A172 (cell line): ENCODE measurements around the gene CPNE9. TPM values are rescaled to one million over a fixed set of nuclear protein-coding genes. Genes with fewer than 3 reads are reported as not detected.
A peak's percentile ranks its signal among the peaks of the same experiment; 100 is the strongest.

ENCODE experiments used
- DNase-seq: peaks from one replicate; pipeline ENCODE4 v3.0.0-alpha.2; 2015; ENCODE audit warnings: low spot score
- total RNA-seq: library from RNA; depleted of rRNA; stranded (reverse); fragments of >200 nt; shearing (Covaris generic); gene quantifications from 2 replicates; pipeline ENCODE4 v1.2.3, GENCODE V29; 2014

CPNE9 gene
- total RNA-seq, 1 experiment from 2014 or later, result not detected

GRCh38 chr3:9716801-9717555, 13.3 kb downstream of the CPNE9 start:
- no peak for DNase-seq

GRCh38 chr3:9717563-9717962, 13.9 kb downstream of the CPNE9 start:
- no peak for DNase-seq

- no peak for DNase-seq
Observed at GRCh38 chr3:9718118-9718517, 14.5 kb downstream of the CPNE9 start.

- DNase-seq, result no peak
Observed at GRCh38 chr3:9721015-9721699, 17.5 kb downstream of the CPNE9 start.

- no peak for DNase-seq
Observed at GRCh38 chr3:9721700-9722060, 18.0 kb downstream of the CPNE9 start.

- DNase-seq, result no peak
Observed at GRCh38 chr3:9725775-9726515, 22.3 kb downstream of the CPNE9 start.

DNA sequence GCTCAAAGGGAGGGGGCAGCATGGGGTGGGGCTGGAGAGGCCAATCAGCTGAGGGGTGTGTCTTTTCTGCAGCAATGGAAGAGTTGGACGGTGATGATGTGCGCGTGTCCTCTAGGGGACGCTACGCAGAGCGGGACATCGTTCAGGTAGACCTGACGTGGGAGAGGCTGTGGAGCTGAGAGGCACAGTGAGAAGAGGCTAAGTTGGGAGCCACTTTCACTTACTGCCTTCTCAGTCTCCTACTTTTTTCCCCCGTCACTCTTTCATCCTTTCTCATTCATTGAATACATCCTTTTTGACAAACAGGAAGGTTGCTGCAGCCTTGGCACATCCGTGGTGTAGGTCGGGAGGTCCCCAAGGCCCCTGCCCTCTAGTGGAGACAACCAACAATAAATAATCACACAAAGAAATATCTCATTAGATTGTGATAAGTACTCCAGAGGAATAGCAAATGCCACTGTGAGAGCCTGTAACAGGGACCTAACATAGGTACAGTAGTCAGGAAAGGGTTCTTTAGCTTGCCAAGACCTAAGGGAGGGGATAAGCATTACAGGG, 23.5 kb downstream of the CPNE9 start:
- DNase-seq, result no peak

GRCh38 chr3:9727743-9728142, 24.1 kb downstream of the CPNE9 start:
- no peak for DNase-seq

- no peak for DNase-seq
Observed at GRCh38 chr3:9729419-9729818, 25.8 kb downstream of the CPNE9 start.

DNA sequence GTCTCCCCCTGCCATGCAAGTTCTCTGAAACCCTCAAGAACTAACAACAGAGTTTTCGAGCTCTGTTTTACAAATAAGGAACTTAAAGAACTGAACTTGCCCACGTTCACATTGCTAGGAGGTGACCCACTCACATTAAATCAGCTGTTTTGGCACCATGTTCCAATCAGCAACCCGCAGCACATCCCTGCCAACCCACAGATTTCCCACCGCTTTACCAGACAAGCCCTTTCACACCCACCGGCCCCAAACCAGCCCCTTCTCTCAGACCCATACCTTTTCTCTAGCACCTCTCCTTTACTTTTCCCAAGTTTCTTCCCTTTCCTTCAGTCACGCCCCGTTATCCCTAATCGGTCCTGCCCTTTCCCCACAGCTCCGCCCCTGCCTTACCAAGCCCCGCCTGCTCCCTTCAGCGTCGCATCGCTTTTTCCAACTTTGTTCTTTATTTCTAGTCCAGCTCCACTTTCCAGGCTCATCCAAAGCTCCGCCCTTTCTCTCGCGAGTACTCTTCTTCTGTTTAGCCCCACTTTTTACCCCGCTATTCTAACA, 27.1 kb downstream of the CPNE9 start:
- no peak for DNase-seq

- peak; percentile 98 for DNase-seq
Observed at GRCh38 chr3:9731206-9732079, 27.8 kb downstream of the CPNE9 start, which contains the start of gene BRPF1. Gene BRPF1, plus strand, starts transcription at chr3:9731735. Its CDS starts 2,406 bp downstream, at chr3:9734141.

GRCh38 chr3:9732080-9732739, 28.6 kb downstream of the CPNE9 start:
- no peak for DNase-seq

GRCh38 chr3:9732740-9733115, 29.1 kb downstream of the CPNE9 start:
- no peak for DNase-seq

DNA sequence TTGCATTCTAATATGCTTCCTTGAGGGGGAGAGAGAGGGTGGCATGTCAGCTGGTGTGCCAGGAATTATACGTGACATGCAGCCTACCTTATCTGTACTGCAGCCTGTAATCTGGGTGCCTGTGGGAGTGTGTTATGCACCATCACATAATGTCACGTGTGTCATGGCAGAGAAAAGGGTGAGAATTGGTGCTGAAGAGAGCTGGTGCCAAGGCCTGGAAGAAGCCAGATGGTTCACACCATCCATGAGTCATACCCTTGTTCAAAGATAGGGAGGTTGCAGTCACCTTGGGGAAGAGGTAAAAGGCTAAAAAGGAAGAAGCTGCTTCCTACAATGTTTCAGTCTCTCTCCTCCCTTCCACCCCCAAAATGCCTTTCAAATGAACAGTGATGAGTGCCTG, 33.2 kb downstream of the CPNE9 start:
- no peak for DNase-seq

DNA sequence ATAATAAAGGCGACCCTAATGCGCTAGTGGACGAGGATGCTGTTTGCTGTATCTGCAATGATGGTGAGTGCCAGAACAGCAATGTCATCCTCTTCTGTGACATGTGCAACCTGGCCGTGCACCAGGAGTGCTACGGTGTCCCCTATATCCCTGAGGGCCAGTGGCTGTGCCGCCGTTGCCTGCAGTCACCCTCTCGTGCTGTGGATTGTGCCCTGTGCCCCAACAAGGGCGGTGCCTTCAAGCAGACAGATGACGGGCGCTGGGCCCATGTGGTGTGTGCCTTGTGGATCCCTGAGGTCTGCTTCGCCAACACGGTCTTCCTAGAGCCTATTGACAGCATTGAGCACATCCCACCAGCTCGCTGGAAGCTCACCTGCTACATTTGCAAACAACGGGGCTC, 35.5 kb downstream of the CPNE9 start:
- DNase-seq, result no peak

DNA sequence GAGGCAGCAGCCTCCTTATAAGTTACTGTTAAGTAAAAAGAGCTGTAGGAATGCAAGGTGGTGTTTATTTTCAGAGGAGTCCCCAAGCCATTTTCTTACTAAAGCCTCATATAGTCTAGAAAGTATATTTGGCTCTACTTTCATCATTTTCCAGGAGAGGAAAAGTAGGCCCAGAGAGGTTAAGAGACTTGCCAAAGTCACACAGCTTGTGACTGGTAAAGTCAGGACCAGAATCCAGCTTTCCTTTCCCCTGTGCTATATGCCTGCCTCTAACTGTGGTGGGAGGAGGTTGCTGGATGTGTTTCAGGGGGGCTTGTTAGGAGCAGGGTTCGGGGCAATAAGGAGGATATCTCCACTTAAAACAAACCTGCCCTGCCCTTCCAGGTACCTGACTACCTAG, 38.9 kb downstream of the CPNE9 start:
- no peak for DNase-seq

DNA sequence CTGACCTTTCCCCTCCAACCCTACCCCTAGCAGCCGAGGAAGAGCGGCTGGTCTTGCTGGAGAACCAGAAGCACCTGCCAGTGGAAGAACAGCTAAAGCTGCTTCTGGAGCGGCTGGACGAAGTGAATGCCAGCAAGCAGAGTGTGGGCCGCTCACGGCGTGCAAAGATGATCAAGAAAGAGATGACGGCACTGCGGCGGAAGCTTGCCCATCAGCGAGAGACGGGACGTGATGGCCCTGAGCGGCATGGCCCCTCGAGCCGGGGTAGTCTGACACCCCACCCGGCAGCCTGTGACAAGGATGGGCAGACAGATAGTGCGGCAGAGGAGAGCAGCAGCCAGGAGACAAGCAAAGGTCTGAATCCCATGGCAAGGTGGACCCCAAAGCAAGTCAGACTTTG, 39.9 kb downstream of the CPNE9 start:
- no peak for DNase-seq

DNA sequence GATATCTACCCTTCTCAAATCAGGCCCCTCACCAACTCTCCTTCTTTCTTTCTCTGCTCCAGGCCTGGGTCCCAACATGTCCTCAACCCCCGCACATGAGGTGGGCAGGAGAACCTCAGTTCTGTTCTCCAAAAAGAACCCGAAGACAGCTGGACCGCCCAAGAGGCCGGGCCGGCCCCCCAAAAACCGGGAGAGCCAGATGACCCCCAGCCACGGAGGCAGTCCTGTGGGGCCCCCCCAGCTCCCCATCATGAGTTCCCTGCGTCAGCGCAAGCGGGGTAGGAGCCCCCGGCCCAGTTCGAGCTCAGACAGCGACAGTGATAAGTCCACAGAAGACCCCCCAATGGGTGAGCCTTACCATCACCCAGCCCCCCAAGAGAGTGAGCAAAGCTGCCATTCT, 40.5 kb downstream of the CPNE9 start:
- DNase-seq, result no peak

GRCh38 chr3:9745521-9745920, 41.9 kb downstream of the CPNE9 start:
- no peak for DNase-seq

- peak; percentile 94 for DNase-seq
Observed at GRCh38 chr3:9746330-9746729, 42.7 kb downstream of the CPNE9 start.

GRCh38 chr3:9747267-9747666, 43.6 kb downstream of the CPNE9 start:
- peak; percentile 91 for DNase-seq
